H1 (cell line): ENCODE results near the gene GNLY. TPM values are rescaled to one million over a fixed set of nuclear protein-coding genes. Genes with fewer than 3 reads are reported as not detected.

Experiments
- CTCF ChIA-PET: fragments of 300-600 bp; sonication (Branson Sonifier 250); formaldehyde crosslinking; loops from one replicate; lab custom pipeline; 2021; ENCODE audit not compliant: partially characterized antibody; lab: Charles Lee
- POLR2A ChIA-PET: fragments of 300-600 bp; sonication (Branson Sonifier 250); formaldehyde crosslinking; loops from one replicate; lab custom pipeline; 2021; ENCODE audit warnings: inconsistent platforms; ENCODE audit not compliant: partially characterized antibody; lab: Charles Lee
- DNase-seq, 2 experiments: peaks; one replicate each; pipeline versions ENCODE4 v3.0.0 to v3.0.0-alpha.2; 2010 to 2022; ENCODE audit warnings: low spot score in 2 of 2, low read depth in 1 of 2, mixed read lengths in 1 of 2
- FAIRE-seq: peaks from 2 replicates; lab custom pipeline; 2011; peaks lifted over from hg19 to GRCh38; lab: Jason Lieb, UNC
- H2AFZ ChIP-seq: 2 replicates; pipeline ENCODE4 v1.8.1; 2012; ENCODE audit warnings: low read length, inconsistent platforms
- H2AK5ac ChIP-seq: 2 replicates; pipeline ENCODE4 v1.6.1; 2013; ENCODE audit warnings: low read depth, low read length
- H2BK120ac ChIP-seq: replicated peaks from 2 replicates; pipeline ENCODE3; 2013; ENCODE audit warnings: low read depth, low read length, inconsistent platforms
- H2BK12ac ChIP-seq: 2 replicates; pipeline ENCODE4 v1.6.1; 2013; ENCODE audit warnings: low read depth, low read length
- H2BK15ac ChIP-seq: 2 replicates; pipeline ENCODE4 v1.6.1; 2013; ENCODE audit warnings: low read length
- H2BK20ac ChIP-seq: 2 replicates; pipeline ENCODE4 v1.6.1; 2013; ENCODE audit warnings: low read length
- H2BK5ac ChIP-seq: 2 replicates; pipeline ENCODE4 v1.6.1; 2013; ENCODE audit warnings: low read depth, low read length
- H3K14ac ChIP-seq: 2 replicates; pipeline ENCODE4 v1.6.1; 2013; ENCODE audit warnings: inconsistent platforms; ENCODE audit not compliant: insufficient read length
- H3K18ac ChIP-seq: 2 replicates; pipeline ENCODE4 v1.6.1; 2013; ENCODE audit warnings: low read length; ENCODE audit errors: extremely low read depth
- H3K23ac ChIP-seq: 2 replicates; pipeline ENCODE4 v1.6.1; 2013; ENCODE audit warnings: inconsistent platforms; ENCODE audit not compliant: insufficient read length
- H3K23me2 ChIP-seq: 2 replicates; pipeline ENCODE4 v1.6.1; 2013; ENCODE audit warnings: low read depth, low read length
- H3K27ac ChIP-seq: 2 replicates; pipeline ENCODE4 v1.6.1; 2011; ENCODE audit warnings: low read depth, low read length, inconsistent platforms
- H3K27me3 ChIP-seq, 4 experiments: replicated peaks in 1 of 4; 1 replicate in 1 of 4; 2 replicates in 3 of 4; pipeline versions ENCODE4 v1.6.1 to v1.8.1; 2011 to 2013; ENCODE audit warnings: low read length in 3 of 4, mild to moderate bottlenecking in 3 of 4, inconsistent platforms in 2 of 4, mixed read lengths in 2 of 4, moderate library complexity in 1 of 4; ENCODE audit not compliant: control insufficient read depth in 3 of 4, insufficient read depth in 3 of 4; ENCODE audit errors: extremely low read depth in 1 of 4
- H3K36me3 ChIP-seq, 4 experiments: 2 replicates each; pipeline versions ENCODE4 v1.6.1 to v1.8.1; 2011 to 2013; ENCODE audit warnings: mild to moderate bottlenecking in 4 of 4, low read length in 3 of 4, moderate library complexity in 2 of 4, control low read depth in 1 of 4, inconsistent platforms in 1 of 4; ENCODE audit not compliant: insufficient read depth in 4 of 4, control insufficient read depth in 2 of 4
- H3K4ac ChIP-seq: replicated peaks from 2 replicates; pipeline ENCODE3; 2013; ENCODE audit warnings: low read length, low read depth, mixed read lengths, inconsistent platforms; ENCODE audit not compliant: insufficient read length
- H3K4me1 ChIP-seq, 4 experiments: replicated peaks in 1 of 4; 1 replicate in 1 of 4; 2 replicates in 3 of 4; pipeline versions ENCODE4 v1.6.1 to v1.8.1; 2011 to 2013; ENCODE audit warnings: low read length in 3 of 4, inconsistent platforms in 2 of 4, mixed read lengths in 1 of 4; ENCODE audit not compliant: insufficient read depth in 4 of 4, control insufficient read depth in 3 of 4
- H3K4me2 ChIP-seq, 2 experiments: 2 replicates each; pipeline versions ENCODE4 v1.6.1 to v1.8.1; 2011 to 2013; ENCODE audit warnings: low read depth in 2 of 2, low read length in 2 of 2, control low read depth in 1 of 2, inconsistent platforms in 1 of 2, mild to moderate bottlenecking in 1 of 2; ENCODE audit not compliant: insufficient read depth in 1 of 2
- H3K4me3 ChIP-seq, 4 experiments: fragments of 200-600, 300-600 bp in 1 of 4; sonication (generic), shearing (Covaris generic), sonication (Bioruptor Twin) in 1 of 4; 2 replicates each; pipeline versions ENCODE4 v1.5.1 to v1.8.1; 2011 to 2016; ENCODE audit warnings: low read length in 4 of 4, low read depth in 3 of 4, control low read depth in 2 of 4, inconsistent platforms in 2 of 4, mild to moderate bottlenecking in 2 of 4, mixed read lengths in 1 of 4, moderate library complexity in 1 of 4; ENCODE audit not compliant: insufficient read depth in 2 of 4; ENCODE audit errors: extremely low read depth in 1 of 4
- H3K56ac ChIP-seq: replicated peaks from 2 replicates; pipeline ENCODE3; 2013; ENCODE audit warnings: low read depth, mild to moderate bottlenecking, mixed read lengths, low read length, inconsistent platforms; ENCODE audit not compliant: insufficient read length
- H3K79me1 ChIP-seq: 2 replicates; pipeline ENCODE4 v1.6.1; 2013; ENCODE audit warnings: low read depth, low read length, control low read depth
- H3K79me2 ChIP-seq, 2 experiments: 2 replicates each; pipeline versions ENCODE4 v1.6.1 to v1.8.1; 2012 to 2013; ENCODE audit warnings: low read length in 2 of 2, mild to moderate bottlenecking in 2 of 2, inconsistent platforms in 1 of 2; ENCODE audit not compliant: insufficient read depth in 2 of 2, control insufficient read depth in 1 of 2
- H3K9ac ChIP-seq, 4 experiments: replicated peaks in 1 of 4; 1 replicate in 1 of 4; 2 replicates in 3 of 4; pipeline versions ENCODE4 v1.6.1 to v1.8.1; 2011 to 2013; ENCODE audit warnings: low read depth in 3 of 4, low read length in 3 of 4, control low read depth in 2 of 4, mild to moderate bottlenecking in 2 of 4, moderate library complexity in 2 of 4, inconsistent platforms in 1 of 4; ENCODE audit errors: extremely low read depth in 1 of 4
- H3K9me3 ChIP-seq, 2 experiments: 2 replicates each; pipeline versions ENCODE4 v1.6.1 to v1.8.1; 2012 to 2013; ENCODE audit warnings: mild to moderate bottlenecking in 2 of 2, moderate library complexity in 2 of 2, control low read depth in 1 of 2, inconsistent platforms in 1 of 2, low read depth in 1 of 2, low read length in 1 of 2, mixed read lengths in 1 of 2; ENCODE audit not compliant: insufficient read depth in 2 of 2
- H4K20me1 ChIP-seq, 2 experiments: replicated peaks in 1 of 2; 2 replicates each; pipeline versions ENCODE3 to v1.8.1; 2011 to 2013; ENCODE audit warnings: inconsistent platforms in 2 of 2, low read length in 2 of 2, mild to moderate bottlenecking in 1 of 2; ENCODE audit not compliant: insufficient read depth in 2 of 2, control insufficient read depth in 1 of 2
- H4K5ac ChIP-seq: 2 replicates; pipeline ENCODE4 v1.6.1; 2013; ENCODE audit warnings: low read length, low read depth, mixed read lengths, inconsistent platforms; ENCODE audit not compliant: insufficient read length
- H4K8ac ChIP-seq: 2 replicates; pipeline ENCODE4 v1.8.0; 2013; ENCODE audit warnings: mild to moderate bottlenecking, moderate library complexity, low read length, inconsistent platforms; ENCODE audit not compliant: insufficient read depth; ENCODE audit errors: extremely low read depth
- H4K91ac ChIP-seq: replicated peaks from 2 replicates; pipeline ENCODE3; 2013; ENCODE audit warnings: low read length, mixed read lengths, inconsistent platforms; ENCODE audit not compliant: insufficient read length
- BCL11A ChIP-seq, 2 experiments: IDR thresholded peaks; one replicate each; pipeline ENCODE4 v1.6.1; 2011; ENCODE audit warnings: low read depth in 2 of 2, low read length in 2 of 2, mild to moderate bottlenecking in 2 of 2
- CTBP2 ChIP-seq: IDR thresholded peaks from 2 replicates; pipeline ENCODE4 v1.7.0; 2011; ENCODE audit warnings: borderline replicate concordance, mild to moderate bottlenecking, moderate library complexity, mixed read lengths, low read length; ENCODE audit not compliant: insufficient read depth, insufficient read length
- FOSL1 ChIP-seq: IDR thresholded peaks from 2 replicates; pipeline ENCODE4 v1.6.1; 2011; ENCODE audit warnings: mild to moderate bottlenecking, low read depth, low read length, moderate library complexity; ENCODE audit not compliant: insufficient read depth
- JUND ChIP-seq: IDR thresholded peaks from 2 replicates; pipeline ENCODE4 v1.6.1; 2011; ENCODE audit warnings: mild to moderate bottlenecking, improper control_type of control experiment, low read length
- RBBP5 ChIP-seq: IDR thresholded peaks from 2 replicates; pipeline ENCODE4 v1.7.1; 2012; ENCODE audit warnings: low read depth, mild to moderate bottlenecking, inconsistent platforms, low read length, moderate library complexity, borderline replicate concordance
- RNF2 ChIP-seq: fragments of 200-900, 300-1000 bp; sonication (generic); IDR thresholded peaks from 2 replicates; pipeline ENCODE4 v1.7.1; 2016; ENCODE audit warnings: borderline replicate concordance, low read depth, mild to moderate bottlenecking, antibody characterized with exemption, low read length; ENCODE audit not compliant: poor library complexity, severe bottlenecking; ENCODE audit errors: missing control alignments
- RXRA ChIP-seq: IDR thresholded peaks from 2 replicates; pipeline ENCODE4 v1.6.1; 2011; ENCODE audit warnings: low read depth, mild to moderate bottlenecking, low read length, moderate library complexity; ENCODE audit not compliant: insufficient read depth
- TBP ChIP-seq: IDR thresholded peaks from 2 replicates; pipeline ENCODE4 v1.6.1; 2011; ENCODE audit warnings: low read depth, low read length, improper control_type of control experiment
- TCF12 ChIP-seq: IDR thresholded peaks from 2 replicates; pipeline ENCODE4 v1.6.1; 2011; ENCODE audit warnings: low read depth, mild to moderate bottlenecking, low read length
- WGBS, 2 experiments: shearing (Covaris generic) in 1 of 2; methylation state at CpG; one replicate each; pipeline versions ENCODE4 v1.1.6 to v1.1.7; 2013 to 2015; ENCODE audit warnings: low lambda C conversion rate in 2 of 2, mixed read lengths in 2 of 2, inconsistent platforms in 1 of 2, low coverage in 1 of 2, missing lambda C conversion rate in 1 of 2; ENCODE audit not compliant: insufficient replicate concordance in 2 of 2, insufficient coverage in 1 of 2, insufficient read length in 1 of 2; ENCODE audit errors: extremely low coverage in 1 of 2, missing lambda C conversion rate in 1 of 2; 5-methylcytosine and 5-hydroxymethylcytosine counted together
- polyA plus RNA-seq, 7 experiments: library from polyadenylated mRNA; depleted of rRNA in 3 of 7; stranded (reverse) in 5 of 7; unstranded in 2 of 7; fragments of >200 nt in 5 of 7; fragments of 200-250 nt in 2 of 7; gene quantifications; 1 replicate in 5 of 7; 2 replicates in 1 of 7; 4 replicates in 1 of 7; pipeline versions ENCODE4 v1.2.1 to v1.2.3, GENCODE V29; 2011 to 2013; ENCODE audit warnings: missing spikeins in 2 of 7, mixed read lengths in 2 of 7
- total RNA-seq: library from RNA; stranded (reverse); fragmentation: NEBNext Ultra II Directional; extraction: Animal tissue kit (Norgen Biotek cat#: 25700); gene quantifications from 2 replicates; pipeline ENCODE4 v1.2.1, GENCODE V29; 2021
- TF ChIP-seq, protein P1 (sequence below), 3 experiments: IDR thresholded peaks; 1 replicate in 2 of 3; 2 replicates in 1 of 3; pipeline versions ENCODE4 v1.5.1 to v1.6.1; 2011; ENCODE audit warnings: low read length in 3 of 3, mild to moderate bottlenecking in 3 of 3, inconsistent platforms in 2 of 3, low read depth in 1 of 3, moderate library complexity in 1 of 3; ENCODE audit not compliant: insufficient read depth in 1 of 3; ENCODE audit errors: control extremely low read depth in 1 of 3

Gene GNLY
- total and polyA plus RNA-seq, 2 of the 8 experiments (the other 6 are each of a cell fraction or from before 2014, with no cell fraction given): 0.03 TPM; not detected in 1

DNA sequence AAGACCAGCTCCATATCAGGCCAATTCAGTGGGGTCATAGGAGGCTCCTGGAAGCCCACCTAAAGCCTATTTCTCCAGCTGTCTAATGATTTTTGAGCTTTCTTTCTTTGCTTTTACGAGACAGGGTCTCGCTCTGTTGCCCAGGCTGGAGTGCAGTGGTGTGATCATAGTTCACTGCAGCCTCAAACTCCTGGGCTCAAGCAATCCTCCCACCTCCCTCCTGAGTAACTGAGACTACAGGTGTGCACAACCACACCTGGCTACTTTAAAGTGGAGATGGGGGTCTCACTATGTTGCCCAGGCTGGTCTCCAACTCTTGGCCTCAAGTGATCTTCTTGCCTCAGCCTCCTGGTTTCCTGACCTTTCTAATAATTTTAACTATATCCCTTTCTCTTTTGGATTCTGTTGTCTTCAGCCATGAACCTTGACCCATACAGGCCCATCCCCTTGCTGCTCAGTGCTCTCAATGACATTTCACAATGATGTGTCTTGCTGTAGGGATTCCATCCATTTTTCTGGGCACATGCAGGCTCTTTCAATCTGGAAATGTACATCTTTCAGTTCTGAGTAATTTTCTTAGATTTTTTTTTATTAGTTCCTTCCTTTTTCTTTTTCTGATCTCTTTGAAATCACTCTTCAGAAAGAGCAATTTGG, 29.7 kb downstream of the GNLY start:
- POLR2A ChIA-PET: interaction anchor here (0.9 kb wide), 1 partner anchor 13 kb away, joined by 3 read pairs; no protein-coding TSS in a partner anchor
- H4K5ac ChIP-seq: no peak overlapping the region

More for the DNA sequence above, 29.7 kb downstream of the GNLY start:
- no peaks in the 10 kb centered on the region for H3K27me3 ChIP-seq
- no peak for DNase-seq
- H4K8ac ChIP-seq: no peak overlapping the region
- H3K4me2 ChIP-seq: no peak overlapping the region
- no peak overlapping the region for H3K18ac ChIP-seq
- no peak overlapping the region for H3K4me3 ChIP-seq
- H4K20me1 ChIP-seq: no peaks in the 10 kb centered on the region
- H2BK20ac ChIP-seq: no peak overlapping the region
- CTCF ChIA-PET: interaction anchor here (0.8 to 5.4 kb wide), 26 partner anchors 10 to 96 kb away, joined by 3 to 55 read pairs (median 6); no protein-coding TSS in a partner anchor
- FAIRE-seq: no peak
- H2BK15ac ChIP-seq: no peak overlapping the region
- no peak overlapping the region for H4K91ac ChIP-seq
- H3K9ac ChIP-seq: no peak overlapping the region
- H3K4ac ChIP-seq: no peak overlapping the region
- H3K23me2 ChIP-seq: no peaks in the 10 kb centered on the region
- no peaks in the 10 kb centered on the region for H3K36me3 ChIP-seq
- no peaks in the 10 kb centered on the region for H3K79me2 ChIP-seq
- H3K23ac ChIP-seq: no peak overlapping the region
- H3K4me1 ChIP-seq: no peaks in the 10 kb centered on the region
- no peak overlapping the region for H2AK5ac ChIP-seq
- H3K14ac ChIP-seq: no peak overlapping the region
- no peak overlapping the region for H2BK12ac ChIP-seq
- no peaks in the 10 kb centered on the region for H3K79me1 ChIP-seq
- H3K56ac ChIP-seq: no peak overlapping the region
- no peaks in the 10 kb centered on the region for H3K9me3 ChIP-seq
- TF ChIP-seq, protein P1, sequence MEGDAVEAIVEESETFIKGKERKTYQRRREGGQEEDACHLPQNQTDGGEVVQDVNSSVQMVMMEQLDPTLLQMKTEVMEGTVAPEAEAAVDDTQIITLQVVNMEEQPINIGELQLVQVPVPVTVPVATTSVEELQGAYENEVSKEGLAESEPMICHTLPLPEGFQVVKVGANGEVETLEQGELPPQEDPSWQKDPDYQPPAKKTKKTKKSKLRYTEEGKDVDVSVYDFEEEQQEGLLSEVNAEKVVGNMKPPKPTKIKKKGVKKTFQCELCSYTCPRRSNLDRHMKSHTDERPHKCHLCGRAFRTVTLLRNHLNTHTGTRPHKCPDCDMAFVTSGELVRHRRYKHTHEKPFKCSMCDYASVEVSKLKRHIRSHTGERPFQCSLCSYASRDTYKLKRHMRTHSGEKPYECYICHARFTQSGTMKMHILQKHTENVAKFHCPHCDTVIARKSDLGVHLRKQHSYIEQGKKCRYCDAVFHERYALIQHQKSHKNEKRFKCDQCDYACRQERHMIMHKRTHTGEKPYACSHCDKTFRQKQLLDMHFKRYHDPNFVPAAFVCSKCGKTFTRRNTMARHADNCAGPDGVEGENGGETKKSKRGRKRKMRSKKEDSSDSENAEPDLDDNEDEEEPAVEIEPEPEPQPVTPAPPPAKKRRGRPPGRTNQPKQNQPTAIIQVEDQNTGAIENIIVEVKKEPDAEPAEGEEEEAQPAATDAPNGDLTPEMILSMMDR (IDR thresholded peaks at IDR 0.05; ENCODE audit: control extremely low read depth in 1 of 3, insufficient read depth in 1 of 3, low read depth in 1 of 3, low read length in 3 of 3): no peak
- TF ChIP-seq JUND (no peak), RXRA (no peak), TBP (no peak), RNF2 (no peak), TCF12 (no peak), BCL11A (IDR thresholded peaks at IDR 0.05; ENCODE audit: low read depth in 2 of 2, low read length in 2 of 2) (no peak), RBBP5 (no peak), CTBP2 (no peak), FOSL1 (no peak)
- H3K27ac ChIP-seq: no peak overlapping the region
- no peak overlapping the region for H2BK5ac ChIP-seq
- WGBS, 2 experiments: 100% methylated on average over 2 of the region's 2 CpGs; no CpG with 5 or more reads in 1 of the 2 experiments
- H2BK120ac ChIP-seq: no peak overlapping the region
- no peak overlapping the region for H2AFZ ChIP-seq
